ENCODE data around the gene TRIM5. TPM values are rescaled to one million over a fixed set of nuclear protein-coding genes. Genes with fewer than 3 reads are reported as not detected.

The TRIM5 gene
- total RNA-seq, 1 experiment from 2014 or later: 21.5 TPM

GRCh38 chr11:5666402-5666793 lies 18.5 kb downstream of the TRIM5 start:
- Mint-ChIP-seq H3K4me1 (no peaks in the 10 kb centered on the region), H3K27ac (no peak overlapping the region), H3K4me3 (no peak overlapping the region), H3K27me3 (ENCODE audit: low read depth) (no peaks in the 10 kb centered on the region), H3K36me3 (ENCODE audit: insufficient read depth in 1 of 3, low read depth in 3 of 3) (peaks cover 2 to 46% (median 5%) of the 10 kb centered on the region in 3 experiments; a peak in 6 of 7 replicates), H3K9me3 (no peaks in the 10 kb centered on the region)
- no peaks in the 10 kb centered on the region for H3K4me1 ChIP-seq (ENCODE audit: insufficient read depth, low read length)
- H4K20me1 ChIP-seq (ENCODE audit: control insufficient read depth, insufficient read depth, insufficient read length): no peaks in the 10 kb centered on the region
- no peak overlapping the region for H4K5ac ChIP-seq (ENCODE audit: insufficient read length, low read depth, low read length)
- no peaks in the 10 kb centered on the region for H3K79me2 ChIP-seq (ENCODE audit: insufficient read depth, low read length)
- H3K14ac ChIP-seq (ENCODE audit: insufficient read depth, low read length): no peak overlapping the region
- H3K18ac ChIP-seq (ENCODE audit: insufficient read length, low read depth, low read length): no peak overlapping the region
- no peak overlapping the region for H2BK5ac ChIP-seq (ENCODE audit: insufficient read length, low read length)
- H2BK15ac ChIP-seq (ENCODE audit: low read depth, low read length): no peak overlapping the region
- no peak overlapping the region for H3K23ac ChIP-seq (ENCODE audit: insufficient read length, low read depth, low read length)
- H2BK12ac ChIP-seq (ENCODE audit: insufficient read length, low read depth, low read length): no peak overlapping the region
- no peak overlapping the region for H2BK20ac ChIP-seq (ENCODE audit: low read depth, low read length, poor library complexity, severe bottlenecking)
- no peak overlapping the region for H3K9ac ChIP-seq (ENCODE audit: extremely low read depth, insufficient read length, low read length)
- no peaks in the 10 kb centered on the region for H3K79me1 ChIP-seq (ENCODE audit: insufficient read depth, low read depth, low read length, poor library complexity, severe bottlenecking)
- H3K4me2 ChIP-seq (ENCODE audit: insufficient read depth, insufficient read length, low read length): no peak overlapping the region
- H3K27me3 ChIP-seq (ENCODE audit: insufficient read depth, low read length): no peaks in the 10 kb centered on the region
- H3K4ac ChIP-seq (ENCODE audit: low read depth, low read length): no peak overlapping the region
- no peak for TF ChIP-seq CTCF (conservative IDR thresholded peaks at IDR 0.05)
- no peaks in the 10 kb centered on the region for H3K9me3 ChIP-seq (ENCODE audit: control insufficient read depth, low read depth, low read length)
- no peak overlapping the region for H2AK5ac ChIP-seq (ENCODE audit: insufficient read length, low read length)
- no peak overlapping the region for H4K91ac ChIP-seq (ENCODE audit: insufficient read length, low read depth, low read length)
- WGBS (ENCODE audit: extremely low coverage, insufficient read length, low lambda C conversion rate): no CpG with 5 or more reads among the region's 6 CpGs
- DNase-seq: no peak
- H3K23me2 ChIP-seq (ENCODE audit: insufficient read length, low read depth, low read length, poor library complexity, severe bottlenecking): no peaks in the 10 kb centered on the region
- no peak overlapping the region for H3K56ac ChIP-seq (ENCODE audit: insufficient read length, low read depth, low read length)
- H4K8ac ChIP-seq (replicated peaks; ENCODE audit: insufficient read length, low read depth, low read length): no peak overlapping the region
- H2BK120ac ChIP-seq (ENCODE audit: low read depth, low read length, poor library complexity, severe bottlenecking): no peak overlapping the region
- H3K27ac ChIP-seq (ENCODE audit: insufficient read length, low read depth, low read length): no peak overlapping the region
- no peak overlapping the region for H3T11ph ChIP-seq (ENCODE audit: low read length)
- H2AFZ ChIP-seq (ENCODE audit: low read length): no peak overlapping the region
